Neutrophil (primary cell): ENCODE results near the gene ANKRD11.

Experiments used
- H3K27ac ChIP-seq: fragments of 200-600 bp; sonication (generic); 2 replicates; pipeline ENCODE4 v1.5.1; 2016; ENCODE audit warnings: mild to moderate bottlenecking, moderate library complexity
- H3K27me3 ChIP-seq: fragments of 200-600 bp; sonication (generic); 2 replicates; pipeline ENCODE4 v1.6.0; 2016; ENCODE audit warnings: mild to moderate bottlenecking
- H3K36me3 ChIP-seq: fragments of 200-600 bp; sonication (generic); 2 replicates; pipeline ENCODE4 v1.5.1; 2017
- H3K4me1 ChIP-seq, 2 experiments: fragments of 200-600 bp in 1 of 2; sonication (generic) in 1 of 2; 1 replicate in 1 of 2; 2 replicates in 1 of 2; pipeline versions ENCODE4 v1.5.1 to v1.6.1; 2013 to 2016; ENCODE audit warnings: low read depth in 1 of 2, low read length in 1 of 2, mild to moderate bottlenecking in 1 of 2, moderate library complexity in 1 of 2; ENCODE audit not compliant: control insufficient read depth in 1 of 2, insufficient read depth in 1 of 2
- H3K4me3 ChIP-seq, 2 experiments: fragments of 200-600 bp in 1 of 2; sonication (generic) in 1 of 2; 1 replicate in 1 of 2; 2 replicates in 1 of 2; pipeline ENCODE4 v1.5.1; 2013 to 2016; ENCODE audit warnings: low read depth in 1 of 2, low read length in 1 of 2, mild to moderate bottlenecking in 1 of 2, moderate library complexity in 1 of 2
- H3K9me3 ChIP-seq: fragments of 200-600 bp; sonication (generic); 2 replicates; pipeline ENCODE4 v1.5.1; 2016
- TF ChIP-seq, protein P1 (sequence below): fragments of 200-600 bp; sonication (generic); IDR thresholded peaks from 2 replicates; pipeline ENCODE4 v1.5.1; 2016; ENCODE audit warnings: antibody characterized with exemption

The ANKRD11 gene

GRCh38 chr16:89274561-89275283 is 215.6 kb downstream of the ANKRD11 start:
- Histone ChIP-seq H3K4me3 (no peak overlapping the region), H3K27ac (no peak overlapping the region), H3K9me3 (no peaks in the 10 kb centered on the region), H3K36me3 (peaks cover 97% of the 10 kb centered on the region), H3K27me3 (no peaks in the 10 kb centered on the region), H3K4me1 (no peaks in the 10 kb centered on the region)
- TF ChIP-seq, protein P1, sequence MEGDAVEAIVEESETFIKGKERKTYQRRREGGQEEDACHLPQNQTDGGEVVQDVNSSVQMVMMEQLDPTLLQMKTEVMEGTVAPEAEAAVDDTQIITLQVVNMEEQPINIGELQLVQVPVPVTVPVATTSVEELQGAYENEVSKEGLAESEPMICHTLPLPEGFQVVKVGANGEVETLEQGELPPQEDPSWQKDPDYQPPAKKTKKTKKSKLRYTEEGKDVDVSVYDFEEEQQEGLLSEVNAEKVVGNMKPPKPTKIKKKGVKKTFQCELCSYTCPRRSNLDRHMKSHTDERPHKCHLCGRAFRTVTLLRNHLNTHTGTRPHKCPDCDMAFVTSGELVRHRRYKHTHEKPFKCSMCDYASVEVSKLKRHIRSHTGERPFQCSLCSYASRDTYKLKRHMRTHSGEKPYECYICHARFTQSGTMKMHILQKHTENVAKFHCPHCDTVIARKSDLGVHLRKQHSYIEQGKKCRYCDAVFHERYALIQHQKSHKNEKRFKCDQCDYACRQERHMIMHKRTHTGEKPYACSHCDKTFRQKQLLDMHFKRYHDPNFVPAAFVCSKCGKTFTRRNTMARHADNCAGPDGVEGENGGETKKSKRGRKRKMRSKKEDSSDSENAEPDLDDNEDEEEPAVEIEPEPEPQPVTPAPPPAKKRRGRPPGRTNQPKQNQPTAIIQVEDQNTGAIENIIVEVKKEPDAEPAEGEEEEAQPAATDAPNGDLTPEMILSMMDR, result no peak

- no peaks in the 10 kb centered on the region for H3K9me3 ChIP-seq
- peaks cover 98% of the 10 kb centered on the region for H3K36me3 ChIP-seq
- H3K27me3 ChIP-seq, result no peaks in the 10 kb centered on the region
- TF ChIP-seq, protein P1, result no peak
- H3K27ac ChIP-seq, result no peak overlapping the region
- no peak overlapping the region for H3K4me3 ChIP-seq
- H3K4me1 ChIP-seq, result no peaks in the 10 kb centered on the region
Observed at GRCh38 chr16:89273741-89274472, 216.5 kb downstream of the ANKRD11 start.

DNA sequence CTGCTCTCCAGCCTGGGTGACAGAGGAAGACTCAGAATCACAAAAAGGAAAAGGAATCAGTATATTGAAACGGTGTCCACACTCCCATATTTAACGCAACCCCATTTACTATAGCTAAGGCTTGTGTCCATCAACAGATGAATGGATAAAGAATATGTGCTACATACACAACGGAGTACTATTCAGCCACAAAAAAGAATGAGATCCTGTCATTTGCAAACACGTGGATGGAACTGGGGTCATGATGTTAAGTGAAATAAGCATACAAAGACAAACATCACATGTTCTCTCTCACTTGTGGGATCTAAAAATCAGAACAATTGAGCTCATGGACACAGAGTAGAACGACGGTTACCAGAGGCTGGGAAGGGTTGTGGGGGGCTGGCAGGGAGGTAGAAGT is 217.7 kb downstream of the ANKRD11 start:
- H3K4me3 ChIP-seq, result no peak overlapping the region
- no peaks in the 10 kb centered on the region for H3K4me1 ChIP-seq
- TF ChIP-seq, protein P1, result no peak
- H3K9me3 ChIP-seq, result no peaks in the 10 kb centered on the region
- H3K27ac ChIP-seq, result no peak overlapping the region
- H3K27me3 ChIP-seq, result no peaks in the 10 kb centered on the region
- H3K36me3 ChIP-seq, result peaks cover 93% of the 10 kb centered on the region

GRCh38 chr16:89270666-89271345 is 219.6 kb downstream of the ANKRD11 start:
- TF ChIP-seq, protein P1, result no peak
- Histone ChIP-seq H3K4me1 (no peaks in the 10 kb centered on the region), H3K27me3 (no peaks in the 10 kb centered on the region), H3K27ac (no peak overlapping the region), H3K4me3 (no peak overlapping the region), H3K36me3 (peaks cover 93% of the 10 kb centered on the region), H3K9me3 (no peaks in the 10 kb centered on the region)

- Histone ChIP-seq H3K27me3 (no peaks in the 10 kb centered on the region), H3K4me1 (no peaks in the 10 kb centered on the region), H3K9me3 (no peaks in the 10 kb centered on the region), H3K4me3 (no peak overlapping the region), H3K27ac (no peak overlapping the region), H3K36me3 (peaks cover 93% of the 10 kb centered on the region)
- TF ChIP-seq, protein P1, result no peak
Observed at GRCh38 chr16:89269805-89270665, 220.3 kb downstream of the ANKRD11 start.
